GM10266 (cell line): ENCODE results near the gene GGCX.

Experiments used
- DNase-seq: peaks from one replicate; pipeline ENCODE4 v3.0.0; 2012; ENCODE audit errors: extremely low spot score
- TF ChIP-seq, protein P1 (sequence below): IDR thresholded peaks from 2 replicates; pipeline ENCODE4 v1.5.1; 2012; ENCODE audit warnings: mild to moderate bottlenecking, low read depth; ENCODE audit not compliant: control insufficient read depth, insufficient read depth; ENCODE audit errors: missing control alignments

Gene GGCX

DNA sequence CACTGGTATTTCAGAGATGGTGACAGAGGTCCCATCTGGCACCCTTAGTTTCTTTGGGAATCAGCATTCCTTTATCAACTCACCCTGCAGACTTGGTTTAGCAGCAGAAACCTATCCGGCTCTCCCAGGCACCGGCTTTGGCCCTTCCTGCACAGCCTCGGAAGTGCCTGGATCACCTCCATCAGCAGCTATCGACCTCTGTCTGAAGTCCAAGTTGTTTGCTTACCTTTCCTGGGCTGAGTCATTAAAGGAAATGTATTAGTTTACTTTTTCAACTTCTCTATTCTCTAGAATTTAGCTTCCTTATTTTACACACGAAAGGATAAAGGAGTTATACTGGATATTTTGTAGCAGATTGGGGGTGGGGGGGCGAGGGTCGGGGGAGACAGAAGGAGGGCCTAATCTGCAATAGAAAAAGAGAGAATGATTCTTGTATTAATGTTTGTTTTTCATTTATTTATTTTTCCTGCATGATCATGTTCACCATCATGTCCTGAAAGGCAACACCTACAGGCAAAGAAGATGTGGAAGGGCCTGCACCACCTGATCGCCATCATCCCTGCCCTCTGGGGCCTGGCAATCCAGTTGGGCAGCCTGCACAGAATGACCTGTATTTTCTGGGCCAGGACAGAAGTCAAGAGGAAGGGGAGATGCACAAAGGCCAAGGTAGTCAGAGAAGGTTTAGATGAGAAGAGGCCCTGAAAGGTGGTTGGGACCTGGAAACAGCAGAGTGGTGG is 44.5 kb downstream of the GGCX start:
- no peak for DNase-seq

DNA sequence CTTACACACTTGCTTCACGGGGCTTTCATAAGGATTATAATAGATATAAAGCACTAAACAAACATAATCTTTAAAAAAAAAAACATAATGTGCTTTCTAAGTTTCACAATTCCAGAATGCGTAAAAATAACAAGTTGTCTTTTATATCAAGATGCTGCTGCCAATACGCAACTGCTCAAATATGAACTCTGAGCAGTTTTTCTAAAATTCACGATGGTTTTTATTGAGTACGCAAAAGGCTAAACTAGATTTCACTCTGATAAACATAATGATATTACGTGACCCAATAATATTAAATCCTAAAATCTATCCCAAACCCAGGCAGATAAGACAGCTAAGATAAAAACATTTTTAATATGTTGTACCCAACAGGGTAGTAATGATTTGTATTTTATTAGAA is 47.0 kb downstream of the GGCX start:
- no peak for DNase-seq
- TF ChIP-seq, protein P1, sequence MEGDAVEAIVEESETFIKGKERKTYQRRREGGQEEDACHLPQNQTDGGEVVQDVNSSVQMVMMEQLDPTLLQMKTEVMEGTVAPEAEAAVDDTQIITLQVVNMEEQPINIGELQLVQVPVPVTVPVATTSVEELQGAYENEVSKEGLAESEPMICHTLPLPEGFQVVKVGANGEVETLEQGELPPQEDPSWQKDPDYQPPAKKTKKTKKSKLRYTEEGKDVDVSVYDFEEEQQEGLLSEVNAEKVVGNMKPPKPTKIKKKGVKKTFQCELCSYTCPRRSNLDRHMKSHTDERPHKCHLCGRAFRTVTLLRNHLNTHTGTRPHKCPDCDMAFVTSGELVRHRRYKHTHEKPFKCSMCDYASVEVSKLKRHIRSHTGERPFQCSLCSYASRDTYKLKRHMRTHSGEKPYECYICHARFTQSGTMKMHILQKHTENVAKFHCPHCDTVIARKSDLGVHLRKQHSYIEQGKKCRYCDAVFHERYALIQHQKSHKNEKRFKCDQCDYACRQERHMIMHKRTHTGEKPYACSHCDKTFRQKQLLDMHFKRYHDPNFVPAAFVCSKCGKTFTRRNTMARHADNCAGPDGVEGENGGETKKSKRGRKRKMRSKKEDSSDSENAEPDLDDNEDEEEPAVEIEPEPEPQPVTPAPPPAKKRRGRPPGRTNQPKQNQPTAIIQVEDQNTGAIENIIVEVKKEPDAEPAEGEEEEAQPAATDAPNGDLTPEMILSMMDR: no peak

More for the DNA sequence above, 44.5 kb downstream of the GGCX start:
- TF ChIP-seq, protein P1: no peak

DNA sequence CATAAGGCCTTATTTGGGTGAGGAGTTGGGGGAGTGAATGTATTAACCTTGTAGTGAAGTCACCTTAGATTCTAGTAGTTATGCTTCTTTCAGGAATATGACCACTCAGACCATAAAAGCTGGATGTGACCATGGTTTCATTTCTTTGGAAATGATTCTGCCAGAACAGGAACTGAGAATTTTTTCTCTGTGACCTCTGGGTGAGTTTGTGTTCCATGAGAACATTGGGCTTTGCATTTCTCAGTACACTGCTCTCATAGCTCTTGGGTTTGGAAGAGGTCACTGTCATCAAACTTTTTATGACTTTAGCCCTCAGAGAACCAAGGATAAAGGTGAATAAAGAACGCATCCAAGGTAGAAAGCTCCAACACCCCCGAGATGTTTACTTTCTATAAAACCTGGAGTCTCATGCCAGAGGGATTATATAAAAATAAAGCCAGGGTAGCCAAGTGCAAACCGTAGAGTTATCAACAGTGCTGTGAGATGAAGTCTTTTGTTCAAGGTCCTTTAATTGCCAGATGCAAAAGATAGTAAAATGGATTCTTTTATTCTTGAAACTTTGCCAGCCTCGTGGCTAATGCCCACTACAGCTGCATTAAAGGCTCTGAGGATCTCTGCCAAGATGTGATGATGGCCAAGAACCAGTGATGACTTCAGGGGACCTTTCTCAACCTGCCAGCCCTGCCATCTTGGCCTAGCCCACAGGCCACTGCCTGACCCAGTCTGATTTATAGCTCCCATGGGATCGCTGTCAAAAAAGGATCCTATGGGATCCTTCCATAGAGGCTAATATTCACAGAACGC is 50.1 kb downstream of the GGCX start:
- no peak for DNase-seq
- TF ChIP-seq, protein P1: no peak

DNA sequence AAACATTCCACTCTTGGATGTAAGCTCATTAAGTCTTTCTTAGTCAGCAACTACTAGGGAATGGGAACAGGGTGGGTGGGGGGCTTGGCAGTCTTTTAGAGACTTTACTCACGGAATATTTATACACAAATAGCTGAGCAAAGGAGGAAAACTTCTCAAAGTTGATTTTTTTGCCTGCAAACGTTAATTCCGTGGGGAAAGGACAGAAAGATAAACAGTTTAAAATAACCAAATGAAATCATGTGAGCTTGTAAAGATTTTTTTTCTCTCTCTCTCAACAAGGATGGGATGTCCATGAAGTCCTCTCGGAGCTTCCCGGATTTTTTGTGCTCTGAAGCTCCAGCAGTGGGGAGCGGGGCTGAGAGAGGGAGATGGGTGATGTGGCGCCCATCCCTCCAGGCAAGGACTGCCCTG is 54.5 kb downstream of the GGCX start:
- TF ChIP-seq, protein P1: no peak
- no peak for DNase-seq

DNA sequence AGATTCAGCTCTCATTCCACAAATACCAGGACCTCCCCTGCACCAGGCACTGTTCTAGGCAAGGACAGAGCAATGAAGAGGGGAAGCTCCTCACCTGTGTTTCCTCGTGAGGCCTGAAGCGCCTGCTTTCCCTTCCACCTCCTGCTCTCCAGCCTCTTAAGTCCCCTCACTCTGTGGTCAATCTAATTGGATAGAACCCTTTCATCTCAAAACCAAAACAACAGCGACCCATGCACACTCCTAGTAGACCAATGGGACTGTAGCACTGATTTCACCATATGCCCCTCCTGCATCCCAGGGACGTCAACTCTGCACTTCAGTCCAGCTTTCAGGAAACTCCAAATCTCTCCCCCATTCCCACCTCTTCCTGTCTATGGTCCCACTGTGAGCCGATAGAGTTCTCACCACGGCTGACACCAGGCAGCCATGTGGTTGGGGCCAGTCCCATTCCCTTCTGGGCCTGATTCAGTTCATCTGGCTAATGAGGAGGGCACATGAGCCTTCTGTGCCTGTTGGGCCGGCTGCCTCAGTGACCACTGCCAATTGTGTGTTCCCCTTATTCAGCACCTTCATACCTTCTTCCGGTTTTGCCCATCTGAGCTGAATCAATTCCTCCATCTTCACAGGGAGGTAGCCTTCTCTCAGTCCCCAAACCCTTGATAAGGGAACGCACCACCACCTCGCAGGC is 55.6 kb downstream of the GGCX start:
- no peak for DNase-seq
- TF ChIP-seq, protein P1: no peak

DNA sequence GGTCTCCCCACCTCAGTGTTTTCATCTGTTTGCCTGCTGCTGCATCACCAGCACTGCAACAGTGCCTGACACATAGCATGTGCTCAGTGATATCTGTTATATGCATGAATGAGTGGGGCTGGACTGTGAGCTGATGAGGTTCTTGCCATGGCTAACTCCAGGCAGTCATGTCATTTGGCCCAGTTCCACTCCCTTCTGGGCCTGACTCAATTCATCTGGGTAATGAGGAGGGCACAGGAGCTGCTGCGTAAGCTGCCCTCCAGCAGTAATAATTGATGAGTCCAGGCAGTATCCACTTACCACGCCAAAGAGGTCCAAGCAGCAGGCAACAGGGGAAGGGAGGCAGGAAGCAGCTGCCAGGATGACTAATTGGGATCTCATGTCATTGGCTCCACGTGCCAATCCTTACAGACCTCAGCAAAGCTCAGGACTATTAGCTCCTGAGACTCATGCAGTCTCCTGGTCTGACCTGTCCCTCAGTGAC is 56.5 kb downstream of the GGCX start:
- DNase-seq: no peak
- TF ChIP-seq, protein P1: no peak
